OCI-LY3 (cell line): ENCODE measurements around the gene MACROD2.
"Not testable (repeated sequence)": the region's sequence is repeated elsewhere in the genome, so short reads cannot be mapped to it uniquely, and the experiment has no call there.

Source experiments
- H2AFZ ChIP-seq: fragments of 200-600, 300-600 bp; shearing (Covaris generic); 2 replicates; pipeline ENCODE4 v1.6.0; 2014; ENCODE audit warnings: antibody characterized with exemption, low read depth, low read length
- H3K27ac ChIP-seq: fragments of 200-600, 300-600 bp; sonication (generic); 2 replicates; pipeline ENCODE4 v1.5.1; 2014; ENCODE audit warnings: mild to moderate bottlenecking, low read length, moderate library complexity, mixed read lengths
- H3K27me3 ChIP-seq: fragments of 200-600, 300-600 bp; sonication (generic); 2 replicates; pipeline ENCODE4 v1.6.1; 2014; ENCODE audit warnings: low read depth, low read length, mixed read lengths
- H3K36me3 ChIP-seq: fragments of 200-600, 300-600 bp; sonication (generic); replicated peaks from 2 replicates; pipeline ENCODE3; 2014; ENCODE audit warnings: low read depth, low read length, mixed read lengths
- H3K4me1 ChIP-seq: fragments of 300-600, 200-600 bp; sonication (generic); 2 replicates; pipeline ENCODE4 v1.6.1; 2014; ENCODE audit warnings: low read length, mixed read lengths
- H3K4me2 ChIP-seq: fragments of 200-600, 300-600 bp; sonication (generic); 2 replicates; pipeline ENCODE4 v1.6.1; 2014; ENCODE audit warnings: low read length, mixed read lengths
- H3K4me3 ChIP-seq: fragments of 300-600, 200-600 bp; sonication (generic); 2 replicates; pipeline ENCODE4 v1.5.1; 2014; ENCODE audit warnings: antibody characterized with exemption, mild to moderate bottlenecking, low read length, moderate library complexity
- H3K79me2 ChIP-seq: fragments of 300-600, 200-600 bp; shearing (Covaris generic); 2 replicates; pipeline ENCODE4 v1.6.1; 2014; ENCODE audit warnings: mild to moderate bottlenecking, low read length, mixed read lengths
- H3K9ac ChIP-seq: fragments of 300-600, 200-600 bp; shearing (Covaris generic); 2 replicates; pipeline ENCODE4 v1.6.0; 2014; ENCODE audit warnings: mild to moderate bottlenecking, low read length, moderate library complexity
- H3K9me3 ChIP-seq: fragments of 200-600, 300-600 bp; shearing (Covaris generic); 2 replicates; pipeline ENCODE4 v1.6.1; 2014; ENCODE audit warnings: low read length, mixed read lengths; ENCODE audit not compliant: insufficient read depth
- H4K20me1 ChIP-seq: fragments of 200-600, 300-600 bp; sonication (generic); 2 replicates; pipeline ENCODE4 v1.6.1; 2016; ENCODE audit warnings: low read length, mixed read lengths; ENCODE audit not compliant: insufficient read depth
- EZH2phosphoT487 ChIP-seq: fragments of 200-600 bp; shearing (Covaris generic); IDR thresholded peaks from 2 replicates; pipeline ENCODE4 v1.6.1; 2018; ENCODE audit warnings: antibody characterized with exemption, mixed run types, low read depth
- TF ChIP-seq, protein P1 (sequence below): fragments of 200-600, 300-600 bp; sonication (generic); IDR thresholded peaks from 2 replicates; pipeline ENCODE4 v1.5.1; 2014; ENCODE audit warnings: antibody characterized with exemption, low read length, low read depth

MACROD2 gene

DNA sequence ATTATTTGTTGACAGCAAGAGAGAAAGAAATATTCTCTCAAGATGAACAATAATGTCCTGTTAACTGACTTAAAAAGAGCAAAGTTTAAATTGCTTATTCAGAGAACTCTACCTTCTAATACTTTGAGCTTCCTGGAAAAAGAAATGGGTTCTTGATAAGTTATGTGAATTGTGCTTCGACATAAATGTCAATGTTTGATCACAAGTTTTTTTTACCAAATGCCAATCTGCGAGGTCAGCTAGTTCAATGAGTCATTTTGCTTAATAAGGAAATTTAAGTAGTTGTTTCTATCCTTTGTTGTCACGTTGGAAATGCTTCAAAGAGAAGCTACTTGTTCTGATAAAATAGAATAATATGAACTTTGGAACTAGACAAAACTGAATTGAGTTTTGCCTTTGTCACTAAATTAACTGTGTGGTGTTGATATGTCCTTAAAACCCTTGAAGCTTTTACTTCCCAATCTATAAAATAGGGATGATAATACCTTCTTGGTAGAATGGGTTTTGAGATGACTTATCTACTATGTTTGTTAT lies 984.2 kb downstream of the MACROD2 start:
- Histone ChIP-seq H3K36me3 (no peaks in the 10 kb centered on the region), H2AFZ (no peak overlapping the region), H4K20me1 (no peaks in the 10 kb centered on the region), H3K4me3 (no peak overlapping the region), H3K79me2 (no peaks in the 10 kb centered on the region), H3K4me2 (no peak overlapping the region), H3K4me1 (no peaks in the 10 kb centered on the region), H3K9ac (no peak overlapping the region), H3K27ac (no peak overlapping the region), H3K27me3 (no peaks in the 10 kb centered on the region), H3K9me3 (peaks cover 3% of the 10 kb centered on the region; the same call in 1 of the 2 replicates)
- TF ChIP-seq, protein P1, sequence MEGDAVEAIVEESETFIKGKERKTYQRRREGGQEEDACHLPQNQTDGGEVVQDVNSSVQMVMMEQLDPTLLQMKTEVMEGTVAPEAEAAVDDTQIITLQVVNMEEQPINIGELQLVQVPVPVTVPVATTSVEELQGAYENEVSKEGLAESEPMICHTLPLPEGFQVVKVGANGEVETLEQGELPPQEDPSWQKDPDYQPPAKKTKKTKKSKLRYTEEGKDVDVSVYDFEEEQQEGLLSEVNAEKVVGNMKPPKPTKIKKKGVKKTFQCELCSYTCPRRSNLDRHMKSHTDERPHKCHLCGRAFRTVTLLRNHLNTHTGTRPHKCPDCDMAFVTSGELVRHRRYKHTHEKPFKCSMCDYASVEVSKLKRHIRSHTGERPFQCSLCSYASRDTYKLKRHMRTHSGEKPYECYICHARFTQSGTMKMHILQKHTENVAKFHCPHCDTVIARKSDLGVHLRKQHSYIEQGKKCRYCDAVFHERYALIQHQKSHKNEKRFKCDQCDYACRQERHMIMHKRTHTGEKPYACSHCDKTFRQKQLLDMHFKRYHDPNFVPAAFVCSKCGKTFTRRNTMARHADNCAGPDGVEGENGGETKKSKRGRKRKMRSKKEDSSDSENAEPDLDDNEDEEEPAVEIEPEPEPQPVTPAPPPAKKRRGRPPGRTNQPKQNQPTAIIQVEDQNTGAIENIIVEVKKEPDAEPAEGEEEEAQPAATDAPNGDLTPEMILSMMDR = no peak
- TF ChIP-seq EZH2phosphoT487 = no peak

DNA sequence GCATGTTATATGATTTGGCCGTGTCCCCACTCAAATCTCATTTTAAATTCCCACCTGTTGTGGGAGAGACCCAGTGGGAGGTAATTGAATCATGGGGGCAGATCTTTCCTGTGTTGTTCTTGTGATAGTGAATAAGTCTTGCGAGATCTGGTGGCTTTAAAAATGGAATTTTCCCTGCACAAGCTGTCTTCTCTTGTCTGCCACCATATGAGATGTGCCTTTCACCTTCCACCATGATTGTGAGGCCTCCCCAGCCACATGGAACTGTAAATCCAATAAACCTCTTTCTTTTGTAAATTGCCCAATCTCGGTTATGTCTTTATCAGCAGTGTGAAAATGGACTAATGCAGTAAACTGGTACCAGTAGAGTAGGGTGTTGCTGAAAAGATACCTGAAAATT lies 986.2 kb downstream of the MACROD2 start:
- H3K9ac ChIP-seq, H3K4me1 ChIP-seq, H3K27ac ChIP-seq, H3K4me2 ChIP-seq, H4K20me1 ChIP-seq, H3K27me3 ChIP-seq, H3K36me3 ChIP-seq, H3K4me3 ChIP-seq, H3K79me2 ChIP-seq, H2AFZ ChIP-seq, H3K9me3 ChIP-seq: not testable (repeated sequence)

DNA sequence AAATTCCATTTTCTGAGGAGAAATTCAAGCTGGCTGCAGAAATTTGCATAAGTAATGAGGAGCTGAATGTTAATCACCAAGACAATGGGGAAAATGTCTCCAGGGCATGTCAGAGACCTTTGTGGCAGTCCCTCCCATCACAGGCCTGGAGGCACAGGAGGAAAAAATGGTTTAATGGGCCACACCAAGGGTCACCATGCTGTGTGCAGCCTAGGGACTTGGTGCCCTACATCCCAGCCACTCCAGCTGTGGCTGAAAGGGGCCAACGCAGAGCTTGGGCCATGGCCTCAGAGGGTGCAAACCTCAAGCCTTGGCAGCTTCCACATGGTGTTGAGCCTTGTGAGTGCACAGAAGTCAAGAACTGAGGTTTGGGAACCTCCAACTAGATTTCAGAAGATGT lies 987.0 kb downstream of the MACROD2 start:
- not testable (repeated sequence) for H3K79me2 ChIP-seq, H3K36me3 ChIP-seq, H4K20me1 ChIP-seq, H3K4me3 ChIP-seq, H2AFZ ChIP-seq, H3K27ac ChIP-seq, H3K4me1 ChIP-seq, H3K27me3 ChIP-seq, H3K9me3 ChIP-seq, H3K9ac ChIP-seq, H3K4me2 ChIP-seq

DNA sequence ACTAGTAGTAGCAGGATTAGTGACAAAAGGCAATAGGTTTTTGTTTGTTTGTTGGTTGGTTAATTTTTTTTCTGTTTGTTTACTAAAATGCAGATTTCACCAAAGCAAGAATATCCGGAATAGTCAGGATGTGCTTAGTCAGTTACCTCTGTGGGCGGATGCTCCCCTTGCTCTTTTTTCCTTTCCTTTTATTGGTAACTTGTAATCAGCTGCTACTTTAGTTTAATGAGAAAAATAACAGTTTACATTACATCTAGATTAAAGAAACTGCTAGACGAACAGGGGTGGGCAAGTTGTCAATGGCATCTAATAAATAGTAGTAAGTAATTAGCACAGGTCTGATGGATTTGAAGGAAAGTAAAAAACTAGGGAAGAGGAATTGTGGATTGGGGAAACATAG lies 989.0 kb downstream of the MACROD2 start:
- Histone ChIP-seq H3K4me3 (no peak overlapping the region), H3K36me3 (no peaks in the 10 kb centered on the region), H3K27ac (no peak overlapping the region), H3K9me3 (peaks cover 3% of the 10 kb centered on the region; the same call in 1 of the 2 replicates), H3K9ac (no peak overlapping the region), H3K4me1 (no peaks in the 10 kb centered on the region), H3K27me3 (no peaks in the 10 kb centered on the region), H2AFZ (no peak overlapping the region), H3K4me2 (no peak overlapping the region), H4K20me1 (no peaks in the 10 kb centered on the region), H3K79me2 (no peaks in the 10 kb centered on the region)
- TF ChIP-seq, protein P1 = no peak
- no peak for TF ChIP-seq EZH2phosphoT487

DNA sequence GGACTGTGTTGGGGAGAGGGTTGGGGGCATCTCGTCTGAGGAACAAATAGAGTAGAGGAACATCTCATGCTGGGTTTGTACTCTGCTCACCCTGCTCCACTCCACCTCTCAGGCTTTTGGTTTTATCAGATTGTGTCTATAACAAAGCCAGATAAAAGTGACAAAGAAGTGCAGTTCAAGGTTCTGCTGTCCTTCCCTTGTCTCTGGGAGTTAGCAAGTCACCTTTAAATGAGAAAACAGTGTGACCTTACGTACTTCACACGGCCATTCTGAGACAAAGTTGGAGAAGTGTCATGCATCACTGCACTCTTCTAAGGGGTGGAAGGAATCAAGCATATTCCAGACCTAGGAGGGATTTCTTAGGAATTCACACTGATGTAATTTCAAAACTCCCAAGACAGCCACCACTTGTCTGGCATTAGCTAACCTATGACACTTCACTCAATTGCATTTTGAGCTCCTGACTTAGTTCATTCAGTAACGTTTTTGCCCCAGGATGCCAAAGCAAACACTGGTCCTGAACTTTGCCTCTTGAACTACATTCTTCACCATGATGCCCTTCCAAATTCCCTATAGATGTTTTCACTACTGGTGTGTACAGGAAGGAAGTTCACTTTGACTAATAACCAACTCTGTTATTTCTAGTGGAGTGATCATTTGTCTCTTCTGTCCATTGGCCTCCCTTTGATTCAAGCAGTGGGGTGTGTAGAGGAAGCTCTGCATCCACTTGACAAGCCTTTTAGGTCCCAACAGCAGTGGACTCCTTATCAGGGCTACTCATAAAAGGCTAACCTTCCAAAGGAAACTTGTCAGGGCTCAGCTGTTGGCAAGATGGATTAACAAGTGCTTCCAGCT lies 989.7 kb downstream of the MACROD2 start:
- Histone ChIP-seq H3K36me3 (no peaks in the 10 kb centered on the region), H3K79me2 (no peaks in the 10 kb centered on the region), H3K27me3 (no peaks in the 10 kb centered on the region), H3K27ac (no peak overlapping the region), H3K4me1 (no peaks in the 10 kb centered on the region), H3K4me3 (no peak overlapping the region), H4K20me1 (no peaks in the 10 kb centered on the region), H2AFZ (no peak overlapping the region), H3K9me3 (peaks cover 3% of the 10 kb centered on the region; the same call in 1 of the 2 replicates), H3K9ac (no peak overlapping the region), H3K4me2 (no peak overlapping the region)
- no peak for TF ChIP-seq EZH2phosphoT487
- TF ChIP-seq, protein P1 = no peak
